GM06990 (cell line): ENCODE data around the gene CSF2RB.
A peak's percentile ranks its signal among the peaks of the same experiment; 100 is the strongest.

Experiments
- DNase-seq: peaks from one replicate; pipeline ENCODE4 v3.0.0-alpha.2; 2011; ENCODE audit not compliant: insufficient read length; ENCODE audit errors: extremely low read depth
- H3K27me3 ChIP-seq: replicated peaks from 2 replicates; pipeline ENCODE4 v1.6.0; 2011; ENCODE audit warnings: low read length; ENCODE audit not compliant: control insufficient read depth, insufficient read depth
- H3K36me3 ChIP-seq: 2 replicates; pipeline ENCODE4 v1.5.1; 2011; ENCODE audit warnings: low read length; ENCODE audit not compliant: control insufficient read depth, insufficient read depth
- H3K4me3 ChIP-seq: replicated peaks from 2 replicates; pipeline ENCODE4 v1.5.1; 2011; ENCODE audit warnings: low read depth, mild to moderate bottlenecking, control low read depth, low read length
- CTCF ChIP-seq: IDR thresholded peaks from 2 replicates; pipeline ENCODE4 v1.5.1; 2011; ENCODE audit warnings: low read length, control low read depth, mild to moderate bottlenecking, inconsistent platforms; ENCODE audit not compliant: insufficient read depth, poor library complexity, severe bottlenecking

CSF2RB gene

GRCh38 chr22:36899498-36899897, 13.9 kb upstream of the CSF2RB start:
- H3K27me3 ChIP-seq: no peaks in the 10 kb centered on the region
- no peak for DNase-seq
- no peak for TF ChIP-seq CTCF
- H3K36me3 ChIP-seq: no peaks in the 10 kb centered on the region
- H3K4me3 ChIP-seq: no peak overlapping the region

GRCh38 chr22:36900225-36900624, 13.2 kb upstream of the CSF2RB start:
- no peak for DNase-seq
- no peak for TF ChIP-seq CTCF
- Histone ChIP-seq H3K36me3 (no peaks in the 10 kb centered on the region), H3K27me3 (no peaks in the 10 kb centered on the region), H3K4me3 (no peak overlapping the region)

- Histone ChIP-seq H3K27me3 (no peaks in the 10 kb centered on the region), H3K36me3 (no peaks in the 10 kb centered on the region), H3K4me3 (peak overlapping the region; percentile 7; the same call in 1 of the 2 replicates)
- DNase-seq: no peak
- TF ChIP-seq CTCF: no peak
Observed at GRCh38 chr22:36900880-36901279, 12.5 kb upstream of the CSF2RB start.

GRCh38 chr22:36901411-36902142, 11.9 kb upstream of the CSF2RB start:
- H3K36me3 ChIP-seq: no peaks in the 10 kb centered on the region
- no peaks in the 10 kb centered on the region for H3K27me3 ChIP-seq
- peak overlapping the region; percentile 27; the same call in 1 of the 2 replicates for H3K4me3 ChIP-seq
- DNase-seq: peak; percentile 71
- TF ChIP-seq CTCF: no peak

GRCh38 chr22:36902143-36902926, 11.1 kb upstream of the CSF2RB start:
- Histone ChIP-seq H3K36me3 (no peaks in the 10 kb centered on the region), H3K4me3 (no peak overlapping the region), H3K27me3 (no peaks in the 10 kb centered on the region)
- DNase-seq: no peak
- TF ChIP-seq CTCF: no peak
